ENCODE results near the gene PPM1L. TPM values are rescaled to one million over a fixed set of nuclear protein-coding genes. Genes with fewer than 3 reads are reported as not detected.
A peak's percentile ranks its signal among the peaks of the same experiment; 100 is the strongest.

PPM1L gene
- total RNA-seq, 1 donor from 2014 or later, result 14.2 TPM

GRCh38 chr3:161100994-161101393 lies 345.0 kb downstream of the PPM1L start:
- no peaks in the 10 kb centered on the region for H3K9me3 ChIP-seq
- no peaks in the 10 kb centered on the region for H3K27me3 ChIP-seq
- no peak overlapping the region for H3K27ac ChIP-seq
- DNase-seq (ENCODE audit: extremely low spot score in 2 of 2), result no peak
- no peak overlapping the region for H3K4me3 ChIP-seq
- intact Hi-C loops (cut with DNase I), result no loop called here
- TF ChIP-seq POLR2A (IDR thresholded peaks at IDR 0.05) (no peak), POLR2AphosphoS5 (IDR thresholded peaks at IDR 0.05; ENCODE audit: insufficient read depth in 1 of 2, low read depth in 1 of 2) (no peak)
- TF ChIP-seq, protein P1, sequence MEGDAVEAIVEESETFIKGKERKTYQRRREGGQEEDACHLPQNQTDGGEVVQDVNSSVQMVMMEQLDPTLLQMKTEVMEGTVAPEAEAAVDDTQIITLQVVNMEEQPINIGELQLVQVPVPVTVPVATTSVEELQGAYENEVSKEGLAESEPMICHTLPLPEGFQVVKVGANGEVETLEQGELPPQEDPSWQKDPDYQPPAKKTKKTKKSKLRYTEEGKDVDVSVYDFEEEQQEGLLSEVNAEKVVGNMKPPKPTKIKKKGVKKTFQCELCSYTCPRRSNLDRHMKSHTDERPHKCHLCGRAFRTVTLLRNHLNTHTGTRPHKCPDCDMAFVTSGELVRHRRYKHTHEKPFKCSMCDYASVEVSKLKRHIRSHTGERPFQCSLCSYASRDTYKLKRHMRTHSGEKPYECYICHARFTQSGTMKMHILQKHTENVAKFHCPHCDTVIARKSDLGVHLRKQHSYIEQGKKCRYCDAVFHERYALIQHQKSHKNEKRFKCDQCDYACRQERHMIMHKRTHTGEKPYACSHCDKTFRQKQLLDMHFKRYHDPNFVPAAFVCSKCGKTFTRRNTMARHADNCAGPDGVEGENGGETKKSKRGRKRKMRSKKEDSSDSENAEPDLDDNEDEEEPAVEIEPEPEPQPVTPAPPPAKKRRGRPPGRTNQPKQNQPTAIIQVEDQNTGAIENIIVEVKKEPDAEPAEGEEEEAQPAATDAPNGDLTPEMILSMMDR (IDR thresholded peaks at IDR 0.05), result no peak
- peaks cover 0 to 4% of the 10 kb centered on the region in 2 donors for H3K36me3 ChIP-seq
- peaks cover 15% of the 10 kb centered on the region for H3K4me1 ChIP-seq

- no peak overlapping the region for H3K4me3 ChIP-seq
- intact Hi-C loops (cut with DNase I), result no loop called here
- no peak for TF ChIP-seq POLR2A (IDR thresholded peaks at IDR 0.05)
- TF ChIP-seq, protein P1 (IDR thresholded peaks at IDR 0.05), result no peak
- no peak for TF ChIP-seq POLR2AphosphoS5 (IDR thresholded peaks at IDR 0.05; ENCODE audit: insufficient read depth in 1 of 2, low read depth in 1 of 2)
- H3K9me3 ChIP-seq, result no peaks in the 10 kb centered on the region
- H3K27me3 ChIP-seq, result no peaks in the 10 kb centered on the region
- DNase-seq (ENCODE audit: extremely low spot score in 2 of 2), result no peak
- H3K36me3 ChIP-seq, result peaks cover 0 to 4% of the 10 kb centered on the region in 2 donors
- H3K4me1 ChIP-seq, result peaks cover 15% of the 10 kb centered on the region
- H3K27ac ChIP-seq, result no peak overlapping the region
Measured at GRCh38 chr3:161101609-161102008, 345.6 kb downstream of the PPM1L start.

GRCh38 chr3:161103776-161104385 lies 347.9 kb downstream of the PPM1L start:
- Histone ChIP-seq H3K4me1 (peaks cover 15% of the 10 kb centered on the region), H3K36me3 (peaks cover 0 to 1% of the 10 kb centered on the region in 2 donors), H3K27ac (no peak overlapping the region), H3K4me3 (peak overlapping the region; percentile 68 to 91), H3K27me3 (no peaks in the 10 kb centered on the region), H3K9me3 (no peaks in the 10 kb centered on the region)
- no peak for DNase-seq (ENCODE audit: extremely low spot score in 2 of 2)
- TF ChIP-seq POLR2AphosphoS5 (IDR thresholded peaks at IDR 0.05; ENCODE audit: insufficient read depth in 1 of 2, low read depth in 1 of 2) (no peak), POLR2A (IDR thresholded peaks at IDR 0.05) (no peak)
- TF ChIP-seq, protein P1 (IDR thresholded peaks at IDR 0.05), result no peak
- intact Hi-C loops (cut with DNase I), result no loop called here

DNA sequence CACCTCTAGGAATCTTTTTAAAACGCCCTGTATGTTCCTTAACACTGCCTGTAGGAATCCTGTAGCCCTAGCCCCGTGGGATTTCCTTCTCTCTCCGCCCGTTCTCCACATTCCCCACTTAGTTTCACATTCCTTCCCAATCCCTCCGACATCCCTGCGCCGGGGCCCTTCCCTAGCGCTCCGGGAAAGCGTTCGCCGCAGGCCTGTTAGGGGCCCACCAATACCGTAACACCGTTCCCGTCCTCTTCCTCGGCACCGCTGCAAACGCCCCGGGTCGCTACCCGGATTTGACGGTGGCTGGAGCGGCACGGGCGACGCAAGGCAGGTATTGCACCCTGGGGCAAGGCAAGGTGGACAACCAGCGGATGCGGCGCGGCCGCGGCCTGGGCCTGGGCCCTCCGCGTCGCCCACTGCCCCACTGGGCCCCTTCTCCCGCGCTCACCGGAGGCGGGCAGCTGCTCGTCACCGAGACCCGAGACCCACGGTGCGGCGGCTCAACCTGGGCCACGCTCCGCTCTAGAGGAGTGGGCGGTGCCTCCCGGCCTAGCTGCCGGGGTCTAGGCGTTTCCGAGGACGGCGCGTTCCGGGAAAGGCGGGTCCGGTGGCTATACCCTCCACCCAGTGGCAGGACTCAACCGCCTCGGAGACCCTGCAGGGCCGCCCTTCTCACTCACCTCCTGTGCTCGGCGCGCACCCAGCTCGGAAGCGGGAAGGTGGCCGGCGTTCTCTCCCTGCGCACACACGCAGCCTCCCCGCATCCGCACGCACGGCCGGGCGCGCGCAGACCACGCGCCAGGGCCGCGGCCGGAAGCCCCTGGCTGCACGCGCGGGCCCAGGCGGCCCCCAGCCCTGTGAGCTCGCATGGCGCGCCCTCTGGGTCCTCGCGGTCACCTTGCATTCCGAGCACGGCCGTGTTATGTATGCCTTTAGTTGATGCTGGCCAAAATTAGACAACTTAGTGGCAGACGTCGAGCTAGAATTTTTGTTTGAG lies 348.8 kb downstream of the PPM1L start, which contains the start of gene B3GALNT1:
TSS of gene B3GALNT1 (minus strand) at position 789 of the 991 bp plus-strand sequence. CDS start 18,595 bp downstream, outside the sequence.
- no peak for DNase-seq (ENCODE audit: extremely low spot score in 2 of 2)
- Histone ChIP-seq H3K36me3 (no peaks in the 10 kb centered on the region), H3K27ac (peak within 1 kb of the TSS; percentile 72), H3K4me1 (peaks cover 15% of the 10 kb centered on the region), H3K27me3 (no peaks in the 10 kb centered on the region), H3K4me3 (peak within 1 kb of the TSS; percentile 68 to 91), H3K9me3 (no peaks in the 10 kb centered on the region)
- intact Hi-C loops (cut with DNase I), result no loop called here
- TF ChIP-seq POLR2A (IDR thresholded peaks at IDR 0.05) (no peak), POLR2AphosphoS5 (IDR thresholded peaks at IDR 0.05; ENCODE audit: insufficient read depth in 1 of 2, low read depth in 1 of 2) (peak in 1 of 2 donors; percentile 44)

DNA sequence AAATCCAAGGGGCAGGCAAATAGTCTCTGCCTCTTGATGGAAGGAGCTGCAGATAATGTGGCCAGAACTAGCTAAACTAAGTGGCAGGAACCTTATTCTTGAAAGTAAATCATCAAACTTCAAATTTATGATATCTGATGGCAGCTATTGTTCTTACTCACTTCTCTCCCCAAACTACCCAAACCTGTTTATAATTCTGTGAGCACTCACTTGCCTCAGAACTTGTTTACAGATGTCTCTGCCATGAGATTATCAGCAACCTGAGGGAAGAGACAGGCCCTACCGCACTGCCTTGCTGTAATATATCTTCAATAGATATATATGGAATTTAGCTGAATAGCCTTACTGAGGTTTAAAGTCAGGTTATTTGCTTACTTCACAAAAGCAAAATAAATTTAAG lies 351.3 kb downstream of the PPM1L start:
- no peak overlapping the region for H3K4me3 ChIP-seq
- peaks cover 15% of the 10 kb centered on the region for H3K4me1 ChIP-seq
- H3K9me3 ChIP-seq, result no peaks in the 10 kb centered on the region
- no peaks in the 10 kb centered on the region for H3K36me3 ChIP-seq
- DNase-seq (ENCODE audit: extremely low spot score in 2 of 2), result no peak
- TF ChIP-seq POLR2AphosphoS5 (IDR thresholded peaks at IDR 0.05; ENCODE audit: insufficient read depth in 1 of 2, low read depth in 1 of 2), result no peak
- TF ChIP-seq, protein P1 (IDR thresholded peaks at IDR 0.05), result no peak
- TF ChIP-seq POLR2A (IDR thresholded peaks at IDR 0.05), result no peak
- H3K27ac ChIP-seq, result no peak overlapping the region
- intact Hi-C loops (cut with DNase I), result no loop called here
- H3K27me3 ChIP-seq, result no peaks in the 10 kb centered on the region

All from vagina (tissue), 2 donors.